Hematopoietic multipotent progenitor cell treated with erythropoietin and hydrocortisone succinate and interleukin-3 and kit ligand, for 4 days (in vitro differentiated cells): ENCODE data around the gene ZNF700.
"Not testable (repeated sequence)": the region's sequence is repeated elsewhere in the genome, so short reads cannot be mapped to it uniquely, and the experiment has no call there.

ENCODE experiments used
- DNase-seq: peaks from one replicate; pipeline ENCODE4 v3.0.0-alpha.2; 2015

The ZNF700 gene

DNA sequence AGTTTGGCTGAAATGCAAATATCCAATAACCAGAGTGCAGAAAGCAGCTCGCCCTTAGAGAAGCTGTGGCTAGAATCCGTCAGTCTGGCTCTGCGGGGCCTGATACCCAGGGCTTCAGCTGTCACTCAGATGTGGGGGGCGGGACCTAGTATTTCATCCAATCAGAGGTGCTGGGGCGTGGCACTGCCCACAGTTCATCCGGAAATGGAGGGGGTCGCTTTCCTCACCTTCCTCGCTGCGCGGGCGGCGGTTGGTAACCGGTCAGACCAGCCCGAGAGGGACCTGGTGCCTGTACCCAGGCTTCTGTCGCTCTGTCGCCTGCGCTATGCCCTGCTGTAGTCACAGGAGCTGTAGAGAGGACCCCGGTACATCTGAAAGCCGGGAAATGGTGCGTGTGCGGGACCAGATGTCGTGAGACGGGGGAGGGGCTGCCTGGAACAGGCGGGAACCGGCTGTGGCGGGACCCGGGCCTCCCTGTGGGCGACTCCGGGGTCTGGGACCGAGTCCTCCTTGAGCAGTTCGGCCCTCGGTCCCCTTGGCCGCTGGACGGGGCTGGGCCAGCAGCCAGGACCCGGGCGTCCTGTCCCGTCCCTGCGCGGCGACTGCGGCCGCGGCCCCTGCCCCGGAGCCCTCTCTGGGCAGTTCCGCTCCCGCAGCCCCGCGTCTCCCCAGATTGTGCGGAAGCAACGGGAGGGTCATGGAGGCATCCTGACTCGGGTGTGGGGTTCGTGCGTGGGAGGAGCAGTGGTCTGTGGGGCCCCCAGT lies at the start of gene ZNF700:
Gene ZNF700, plus strand, starts transcription at position 222 of the 765 bp plus-strand sequence. Its CDS starts 104 bp downstream, at position 326.
- DNase-seq = peak; percentile 99

DNA sequence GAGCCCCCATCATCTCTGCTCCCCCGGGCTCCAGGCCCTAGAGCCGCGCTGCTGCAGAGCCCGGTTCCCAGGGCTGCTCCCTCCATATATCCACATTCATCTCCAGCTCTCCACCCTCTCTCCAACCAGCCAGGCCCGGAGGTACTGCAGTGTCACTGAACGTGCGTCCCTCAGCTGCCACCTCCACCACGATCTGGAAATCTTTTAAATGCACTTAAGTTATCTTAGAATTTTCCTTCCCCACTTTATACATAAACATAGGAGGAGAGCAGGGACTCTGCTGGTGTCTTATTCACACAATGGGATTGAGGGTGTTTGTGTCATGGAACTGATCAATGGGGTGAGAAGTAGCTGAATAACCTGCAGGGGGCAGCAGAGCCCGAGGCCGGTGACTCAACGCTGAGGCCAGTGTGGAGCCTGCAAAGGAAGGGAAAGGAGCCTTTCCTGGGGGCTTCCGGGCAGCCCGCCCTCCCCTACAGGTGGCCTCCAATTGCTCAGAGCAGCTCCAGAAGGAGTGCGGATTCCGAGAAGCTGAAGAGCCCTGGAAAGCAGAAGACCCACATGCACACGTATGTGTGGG lies 45.1 kb upstream of the ZNF700 start:
- DNase-seq = peak; percentile 15

DNA sequence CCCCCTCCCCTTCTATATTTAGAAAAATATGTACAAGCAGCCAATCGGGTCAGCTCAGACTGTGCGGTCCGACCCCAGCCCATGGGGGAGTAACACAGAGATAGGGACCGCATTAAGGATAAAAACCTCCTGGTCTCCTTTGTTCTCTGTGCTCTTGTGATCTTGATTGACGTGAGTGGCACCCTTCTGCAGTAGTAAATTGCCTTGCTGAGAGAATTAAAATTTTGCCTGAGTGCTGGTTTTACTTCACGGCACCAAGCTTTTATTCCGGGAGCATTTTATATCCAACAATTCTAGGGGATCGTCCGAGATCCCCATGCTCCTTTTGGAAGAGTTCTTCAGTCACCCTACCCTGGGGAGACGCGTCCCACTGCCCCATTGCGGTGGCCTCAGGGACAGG lies 44.3 kb upstream of the ZNF700 start:
- DNase-seq = no peak

DNA sequence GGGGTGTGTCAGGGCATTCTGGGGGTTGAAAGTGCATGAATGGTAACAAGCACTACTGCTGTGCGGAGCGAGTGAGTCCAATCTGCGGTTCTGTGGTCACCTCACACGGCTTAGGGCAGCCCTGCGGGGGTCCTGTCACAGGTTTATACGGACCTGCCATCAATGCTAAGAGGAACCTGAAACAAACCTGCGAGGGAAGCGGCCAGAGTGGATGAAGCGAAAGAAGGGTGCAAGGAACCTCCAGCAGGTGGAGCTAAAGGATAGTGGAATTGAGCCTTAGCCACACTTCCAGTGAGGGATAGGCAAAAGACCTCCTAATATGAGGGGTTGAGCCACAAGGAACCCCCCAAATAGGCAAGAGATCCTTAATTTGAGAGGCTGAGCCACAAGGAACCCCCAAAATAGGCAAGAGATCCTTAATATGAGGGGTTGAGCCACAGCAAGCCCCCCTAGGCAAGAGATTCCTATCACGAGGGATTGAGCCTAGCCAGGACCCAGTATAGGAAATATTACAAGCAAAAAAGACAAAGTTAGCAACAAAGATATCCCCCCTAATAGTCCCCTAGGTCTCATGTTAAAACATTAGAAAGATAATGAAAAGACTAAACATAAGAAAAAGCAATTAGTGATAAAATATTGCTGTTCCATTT lies 43.6 kb upstream of the ZNF700 start:
- peak; percentile 87 for DNase-seq

DNA sequence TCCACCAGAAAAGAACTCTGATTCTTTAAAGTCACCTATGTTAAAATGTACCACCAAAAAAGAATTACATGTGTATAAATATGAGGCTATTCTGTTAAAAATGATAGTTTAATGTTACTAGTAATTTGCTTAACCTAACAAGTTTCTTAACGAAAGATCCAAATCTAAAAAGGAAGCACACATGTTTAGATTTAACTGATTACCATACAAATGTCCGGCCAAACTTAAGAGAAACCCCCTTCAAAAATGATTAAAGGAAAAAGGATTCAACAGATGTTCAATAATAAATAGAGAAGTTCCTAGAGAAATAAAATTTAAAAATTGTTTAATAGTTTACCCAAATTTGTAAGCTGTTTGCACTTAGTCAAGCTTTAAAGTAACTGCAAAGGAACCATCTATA lies 42.3 kb upstream of the ZNF700 start:
- DNase-seq = peak; percentile 16

DNA sequence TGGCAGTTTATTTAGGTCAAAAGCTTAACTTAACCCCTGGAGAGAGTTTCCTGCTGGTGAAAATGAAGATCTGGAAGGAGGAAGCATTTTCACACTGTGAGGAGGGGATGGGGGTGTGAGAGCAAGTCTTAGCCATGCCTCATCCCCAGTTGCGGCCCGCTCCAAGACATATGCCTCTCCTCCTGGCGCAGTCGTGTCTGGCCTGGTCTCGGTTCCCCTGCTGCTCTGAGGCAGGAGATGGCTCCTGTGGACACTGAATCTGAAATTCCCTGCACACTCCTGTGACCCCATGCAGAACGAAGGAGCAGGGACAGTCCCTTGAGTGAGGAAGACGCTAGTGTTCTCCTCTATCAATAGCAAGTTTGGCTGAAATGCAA lies 37.7 kb upstream of the ZNF700 start:
- DNase-seq = peak; percentile 37

DNA sequence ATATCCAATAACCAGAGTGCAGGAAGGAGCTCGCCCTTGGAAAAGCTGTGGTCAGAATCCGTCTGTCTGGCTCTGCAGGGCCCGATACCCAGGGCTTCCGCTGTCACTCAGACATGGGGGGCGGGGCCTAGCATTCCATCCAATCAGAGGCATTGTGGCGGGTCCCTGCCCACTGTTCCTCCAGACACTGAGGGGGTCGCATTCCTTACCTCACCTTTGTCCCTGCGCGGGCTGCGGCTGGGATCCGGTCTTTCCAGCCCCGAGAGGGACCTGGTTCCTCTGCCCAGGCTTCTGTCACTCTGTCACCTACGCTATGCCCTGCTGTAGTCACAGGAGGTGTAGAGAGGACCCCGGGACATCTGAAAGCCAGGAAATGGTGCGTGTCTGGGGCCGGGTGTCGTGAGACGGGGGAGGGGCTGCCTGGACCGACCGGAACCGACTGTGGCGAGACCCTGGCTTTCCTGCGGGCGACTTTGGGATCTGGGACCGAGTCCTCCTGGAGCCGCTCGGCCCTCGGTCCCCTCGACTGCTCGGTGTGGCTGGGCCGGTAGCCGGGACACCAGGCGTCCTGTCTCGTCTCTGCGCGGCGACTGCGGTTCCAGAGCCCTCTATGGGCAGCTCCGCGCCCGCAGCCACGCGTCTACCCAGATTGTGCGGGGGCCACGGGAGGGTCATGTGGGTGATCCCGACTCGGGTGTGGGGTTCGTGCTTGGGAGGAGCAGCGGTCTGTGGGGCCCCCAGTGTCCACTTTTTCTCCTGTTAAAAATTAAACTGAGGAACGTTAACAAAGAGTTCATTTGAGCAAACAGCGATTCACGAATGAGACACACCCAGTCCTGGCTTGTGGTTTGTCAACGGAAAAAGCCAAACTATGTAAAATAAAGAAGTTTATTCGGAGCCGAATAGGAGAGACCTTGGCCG lies 37.0 kb upstream of the ZNF700 start, which contains the start of gene ZNF69:
Gene ZNF69, plus strand, starts transcription at position 172 of the 921 bp plus-strand sequence. Its CDS starts 142 bp downstream, at position 314.
- peak; percentile 91 for DNase-seq

DNA sequence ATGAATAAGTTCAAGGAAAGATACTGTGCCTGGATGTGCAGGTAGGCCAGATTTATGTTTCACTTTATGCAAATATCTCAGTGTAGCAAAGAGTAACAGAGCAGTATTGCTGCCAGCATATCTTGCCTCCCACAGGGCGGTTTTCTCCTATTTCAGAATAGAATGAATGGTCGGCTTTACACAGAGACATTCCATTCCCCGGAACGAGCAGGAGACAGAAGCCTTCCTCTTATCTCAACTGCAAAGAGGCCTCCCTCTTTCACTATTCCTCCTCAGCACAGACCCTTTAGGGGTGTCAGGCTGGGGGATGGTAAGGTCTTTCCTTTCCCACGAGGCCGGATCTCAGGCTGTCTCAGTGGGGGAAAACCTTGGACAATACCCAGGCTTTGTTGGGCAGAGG lies 35.0 kb upstream of the ZNF700 start:
- not testable (repeated sequence) for DNase-seq

DNA sequence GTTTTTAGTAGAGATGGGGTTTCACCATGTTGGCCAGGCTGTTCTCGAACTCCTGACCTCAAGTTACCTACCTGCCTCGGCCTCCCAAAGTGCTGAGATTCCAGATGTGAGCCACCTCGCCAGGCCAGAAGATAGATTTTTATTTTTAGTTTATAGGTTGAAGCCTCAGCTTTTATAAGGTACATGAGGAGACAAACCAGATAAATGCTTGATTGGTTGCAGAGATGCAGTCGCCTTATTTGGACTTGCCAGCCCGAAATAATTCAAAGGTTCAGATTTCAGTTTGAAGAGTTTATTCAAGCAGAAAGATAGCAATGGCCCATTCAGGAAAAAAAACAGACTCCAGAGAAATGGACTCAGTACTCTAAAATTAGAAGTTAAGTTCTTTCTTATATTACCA lies 34.3 kb upstream of the ZNF700 start:
- DNase-seq = no peak

DNA sequence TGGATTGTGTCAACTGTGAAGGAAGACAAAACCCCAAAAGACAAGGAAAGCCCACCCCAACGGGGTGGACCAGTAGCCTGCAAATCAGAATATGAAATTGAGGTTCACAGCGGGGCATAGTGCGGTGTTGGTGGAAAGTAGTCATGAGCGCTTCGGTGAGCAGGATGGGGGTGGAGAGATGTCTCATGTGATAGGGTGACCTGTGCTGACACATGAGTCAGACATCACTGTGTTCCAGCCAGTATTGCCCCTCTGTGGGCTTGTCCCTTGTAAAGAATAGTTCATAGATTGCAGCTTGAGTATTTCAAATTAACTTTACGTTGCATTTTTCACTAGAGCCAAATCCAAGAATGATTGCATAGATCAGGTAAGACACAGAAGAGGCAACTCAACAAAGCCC lies 30.1 kb upstream of the ZNF700 start:
- DNase-seq = no peak

DNA sequence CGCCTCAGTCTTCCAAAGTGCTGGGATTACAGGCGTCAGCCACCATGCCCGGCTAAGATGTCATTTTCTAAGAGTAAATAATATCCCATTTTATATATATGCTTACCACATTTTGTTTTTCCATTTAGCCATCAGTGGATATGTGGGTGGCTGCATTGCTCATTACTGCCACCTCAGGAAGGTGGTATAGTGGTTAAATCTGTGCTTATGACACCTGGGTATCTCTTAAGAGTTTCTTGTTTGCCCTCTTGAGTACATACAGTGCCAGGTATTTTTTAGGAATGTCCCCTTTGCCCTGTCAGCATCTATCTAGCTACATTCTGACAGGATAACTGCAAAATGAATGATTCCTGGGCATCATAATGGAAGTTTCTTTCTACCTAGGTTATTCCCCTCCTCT lies 22.7 kb upstream of the ZNF700 start:
- no peak for DNase-seq

DNA sequence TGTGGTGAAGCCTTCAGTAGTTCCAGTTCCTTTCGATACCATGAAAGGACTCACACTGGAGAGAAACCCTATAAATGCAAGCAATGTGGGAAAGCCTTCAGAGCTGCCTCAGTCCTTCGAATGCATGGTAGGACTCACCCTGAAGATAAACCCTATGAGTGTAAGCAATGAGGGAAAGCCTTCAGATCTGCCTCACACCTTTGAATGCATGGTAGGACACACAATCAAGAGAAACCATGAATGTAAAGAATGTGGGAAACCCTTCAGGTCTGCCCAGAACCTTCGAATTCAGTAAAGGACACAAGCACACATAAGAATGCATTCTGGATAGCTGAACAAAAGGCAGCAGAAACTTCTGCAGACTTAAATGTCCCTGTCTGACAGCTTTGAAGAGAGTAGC lies 19.0 kb upstream of the ZNF700 start:
- no peak for DNase-seq

DNA sequence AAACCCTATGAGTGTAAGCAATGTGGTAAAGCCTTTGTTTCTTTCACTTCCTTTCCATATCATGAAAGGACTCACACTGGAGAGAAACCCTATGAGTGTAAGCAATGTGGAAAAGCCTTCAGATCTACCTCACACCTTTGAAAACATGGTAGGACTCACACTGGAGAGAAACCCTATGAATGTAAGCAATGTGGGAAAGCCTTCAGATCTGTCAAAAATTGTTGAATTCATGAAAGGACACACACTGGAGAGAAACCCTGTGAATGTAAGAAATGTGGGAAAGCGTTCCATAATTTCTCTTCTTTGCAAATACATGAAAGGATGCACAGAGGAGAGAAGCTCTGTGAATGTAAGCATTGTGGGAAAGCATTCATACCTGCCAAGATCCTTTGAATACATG lies 13.0 kb upstream of the ZNF700 start:
- DNase-seq = not testable (repeated sequence)

DNA sequence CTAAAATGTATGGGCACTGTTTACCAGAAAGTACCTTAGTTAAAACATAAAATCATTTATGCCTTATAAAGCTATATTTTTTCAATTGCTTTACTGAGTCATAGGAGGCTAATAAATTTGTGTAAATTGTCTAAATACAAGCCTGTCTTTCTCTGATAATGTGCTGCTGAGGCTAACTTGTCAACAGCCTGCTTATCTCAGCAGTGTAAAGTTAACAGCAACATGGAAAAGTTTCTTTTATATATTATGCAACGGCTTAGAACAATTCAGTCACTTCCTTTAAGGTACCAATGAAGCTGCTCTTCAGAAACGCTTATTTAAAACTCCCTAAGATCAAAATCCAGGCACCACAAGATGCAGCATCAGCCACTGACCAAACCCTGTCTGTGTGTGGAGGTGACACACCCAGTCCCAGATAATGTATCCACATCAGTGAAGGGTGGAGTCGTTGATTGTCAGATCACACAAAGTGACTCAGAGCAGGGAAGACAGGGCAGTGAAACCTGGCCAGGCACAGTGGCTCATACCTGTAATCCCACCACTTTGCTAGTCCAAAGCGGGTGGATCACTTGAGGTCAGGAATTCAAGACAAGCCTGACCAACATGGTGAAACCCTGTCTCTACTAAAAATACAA lies 10.4 kb upstream of the ZNF700 start:
- not testable (repeated sequence) for DNase-seq

DNA sequence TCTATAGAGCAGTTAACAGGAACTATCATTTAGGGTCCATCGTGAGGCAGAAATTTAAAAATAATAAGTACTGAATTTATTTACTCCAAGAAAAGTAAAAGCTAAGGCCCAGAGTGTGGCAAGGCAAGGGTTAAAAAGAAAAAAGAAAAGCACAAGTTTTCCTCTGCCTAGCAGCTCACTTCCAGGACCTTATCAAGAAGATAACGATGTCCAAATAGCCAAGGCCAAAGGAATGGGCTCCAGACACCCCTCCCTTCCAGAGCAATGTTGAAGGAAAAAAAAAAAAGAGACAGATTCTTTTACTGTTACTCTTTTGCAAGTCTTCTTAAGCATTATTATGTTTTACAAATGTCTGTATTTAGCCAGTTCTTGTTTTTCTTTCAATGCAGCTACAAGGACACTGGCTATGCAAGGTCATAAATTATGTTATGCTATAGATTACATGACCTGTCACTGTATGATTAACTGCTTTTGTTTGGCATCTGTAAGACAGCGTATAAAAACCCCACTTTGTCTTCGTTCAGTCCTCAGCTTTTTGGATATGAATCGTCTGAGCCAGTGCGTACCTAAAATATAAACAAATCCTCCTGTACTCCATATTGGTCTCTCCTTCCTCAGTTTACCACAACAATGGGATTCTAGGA lies 2.9 kb upstream of the ZNF700 start:
- DNase-seq = peak; percentile 14

DNA sequence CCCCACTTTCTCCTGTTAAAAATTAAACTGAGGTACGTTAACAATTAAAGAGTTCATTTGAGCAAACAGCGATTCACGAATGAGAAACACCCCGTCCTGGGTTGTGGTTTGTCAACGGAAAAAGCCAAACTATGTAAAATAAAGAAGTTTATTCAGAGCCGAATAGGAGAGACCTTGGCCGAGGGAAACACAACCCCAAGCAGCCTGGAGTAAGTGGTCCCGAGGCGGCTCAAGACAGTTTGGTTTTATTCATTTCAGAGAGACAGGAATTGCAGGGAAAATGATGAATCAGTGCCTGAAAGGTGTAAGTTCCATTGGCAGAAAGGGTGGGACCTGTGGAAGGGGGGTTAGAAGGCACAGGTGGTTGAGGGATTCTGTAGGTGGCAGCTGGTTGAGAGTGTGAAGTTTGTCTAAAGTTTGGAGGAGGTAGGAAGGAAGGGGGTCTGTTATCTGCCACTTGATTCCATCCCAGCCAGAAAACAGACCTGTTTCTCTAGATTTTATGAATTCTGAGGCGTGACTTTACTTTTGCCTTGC lies 812 bp downstream of the ZNF700 start:
- DNase-seq = peak; percentile 34

DNA sequence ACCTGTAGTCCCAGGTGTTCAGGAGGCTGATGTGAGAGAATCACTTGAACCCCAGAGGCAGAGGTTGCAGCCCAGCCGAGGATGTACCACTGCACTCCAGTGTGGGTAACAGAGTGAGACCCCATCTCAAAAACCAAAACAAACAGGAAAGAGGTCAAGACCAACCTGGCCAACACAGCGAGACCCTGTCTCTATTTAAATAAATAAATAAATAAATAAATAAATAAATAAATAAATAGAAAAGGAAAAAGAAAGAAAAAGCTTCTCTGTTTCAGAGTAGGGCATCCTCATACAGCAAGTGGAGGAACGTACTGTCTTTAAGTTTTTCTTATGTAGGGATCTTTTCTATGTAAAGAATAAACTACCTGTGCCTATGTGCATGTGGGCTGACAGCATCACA lies 2.3 kb downstream of the ZNF700 start:
- DNase-seq = no peak

DNA sequence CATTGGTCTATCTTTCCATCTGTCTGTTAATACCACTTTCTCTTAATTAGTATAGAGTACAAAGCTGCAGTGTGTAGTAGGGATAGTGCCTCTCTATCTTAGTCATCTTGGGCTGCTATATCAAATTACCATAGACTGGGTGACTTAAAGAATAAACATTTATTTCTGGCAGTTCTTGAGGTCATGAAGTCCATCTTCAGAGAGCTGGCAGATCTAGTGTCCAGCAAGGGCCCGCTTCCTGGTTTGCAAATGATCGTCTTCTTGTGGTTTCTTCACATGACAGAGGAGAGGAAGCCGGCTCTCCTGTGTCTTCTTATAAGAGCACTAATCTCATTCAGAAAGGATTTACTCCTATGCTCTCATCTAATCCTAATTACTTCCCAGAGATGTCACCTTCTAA lies 6.1 kb downstream of the ZNF700 start:
- no peak for DNase-seq

DNA sequence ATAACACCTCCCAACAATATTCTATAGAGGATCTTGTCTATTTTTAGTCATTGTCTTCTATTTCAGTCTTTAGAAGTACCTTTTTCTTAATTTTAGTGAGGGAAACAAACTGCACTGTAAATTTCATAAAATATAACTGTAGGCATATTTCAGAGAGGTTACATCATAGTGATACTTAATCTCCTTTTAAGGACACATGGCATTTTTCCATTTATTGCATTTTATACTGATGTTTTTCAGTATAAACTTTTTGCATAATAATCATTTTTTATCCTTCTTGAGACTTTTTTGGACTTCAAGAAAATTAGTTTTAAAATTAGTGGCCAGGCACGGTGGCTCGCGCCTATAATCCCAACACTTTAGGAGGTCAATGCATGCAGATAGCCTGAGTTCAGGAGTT lies 6.6 kb downstream of the ZNF700 start:
- DNase-seq = no peak

DNA sequence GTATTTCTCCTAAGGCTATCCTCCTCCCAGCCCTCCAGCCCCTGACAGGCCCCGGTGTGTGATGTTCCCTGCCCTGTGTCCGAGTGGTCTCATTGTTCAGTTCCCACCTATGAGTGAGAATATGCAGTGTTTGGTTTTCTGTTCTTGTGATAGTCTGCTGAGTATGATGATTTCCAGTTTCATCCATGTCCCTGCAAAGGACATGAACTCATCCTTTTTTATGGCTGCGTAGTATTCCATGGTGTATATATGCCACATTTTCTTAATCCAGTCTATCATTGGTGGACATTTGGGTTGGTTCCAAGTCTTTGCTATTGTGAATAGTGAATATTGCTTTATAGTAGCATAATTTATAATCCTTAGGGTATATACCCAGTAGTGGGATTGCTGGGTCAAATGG lies 10.9 kb downstream of the ZNF700 start:
- DNase-seq = not testable (repeated sequence)

DNA sequence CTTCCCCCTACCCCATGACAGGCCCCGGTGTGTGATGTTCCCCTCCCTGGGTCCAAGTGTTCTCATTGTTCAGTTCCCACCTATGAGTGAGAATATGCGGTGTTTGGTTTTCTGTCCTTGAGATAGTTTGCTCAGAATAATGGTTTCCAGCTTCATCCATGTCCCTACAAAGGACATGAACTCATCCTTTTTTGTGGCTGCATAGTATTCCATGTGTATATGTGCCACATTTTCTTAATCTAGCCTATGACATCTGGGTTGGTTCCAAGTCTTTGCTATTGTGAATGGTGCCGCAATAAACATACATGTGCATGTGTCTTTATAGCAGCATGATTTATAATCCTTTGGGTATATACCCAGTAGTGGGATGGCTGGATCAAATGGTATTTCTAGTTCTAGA lies 13.5 kb downstream of the ZNF700 start:
- not testable (repeated sequence) for DNase-seq
